HG02943 (cell line): Measurements from ENCODE around the gene COL24A1.
"Not testable (repeated sequence)": the region's sequence is repeated elsewhere in the genome, so short reads cannot be mapped to it uniquely, and the experiment has no call there.

Source experiments
- ATAC-seq: cut with Tn5 transposase; IDR thresholded peaks from one replicate; pipeline ENCODE4 v1.9.1; 2021; ENCODE audit warnings: mild to moderate bottlenecking, low read depth, moderate library complexity; ENCODE audit not compliant: unreplicated experiment

Gene COL24A1

GRCh38 chr1:86000601-86001000 lies 156.0 kb downstream of the COL24A1 start:
- ATAC-seq, result no peak

GRCh38 chr1:85998105-85998855 lies 158.3 kb downstream of the COL24A1 start:
- ATAC-seq, result no peak

GRCh38 chr1:85992791-85993190 lies 163.8 kb downstream of the COL24A1 start:
- peak; percentile 57 for ATAC-seq

GRCh38 chr1:85991261-85991660 lies 165.3 kb downstream of the COL24A1 start:
- ATAC-seq, result no peak

- ATAC-seq, result no peak
These were observed 171.9 kb downstream of the COL24A1 start for GRCh38 chr1:85984636-85985035.

DNA sequence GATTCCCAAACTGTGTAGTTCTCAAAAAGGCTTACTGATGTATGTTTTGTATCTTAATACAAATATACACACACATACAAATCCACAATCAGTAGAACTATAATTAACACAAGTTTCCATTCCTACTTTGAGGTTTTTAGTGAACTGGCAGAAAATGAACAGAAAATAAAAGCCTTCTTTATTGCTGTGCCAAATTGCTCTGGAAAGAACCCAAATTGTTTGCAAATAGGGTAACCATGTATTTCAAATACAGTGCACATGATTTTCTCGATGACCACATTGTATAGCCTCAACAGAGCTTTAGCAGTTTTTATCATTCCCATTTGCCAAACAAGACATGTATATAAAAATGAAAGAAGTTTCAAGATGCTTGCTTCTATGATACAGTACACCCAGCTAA lies 173.3 kb downstream of the COL24A1 start:
- no peak for ATAC-seq

DNA sequence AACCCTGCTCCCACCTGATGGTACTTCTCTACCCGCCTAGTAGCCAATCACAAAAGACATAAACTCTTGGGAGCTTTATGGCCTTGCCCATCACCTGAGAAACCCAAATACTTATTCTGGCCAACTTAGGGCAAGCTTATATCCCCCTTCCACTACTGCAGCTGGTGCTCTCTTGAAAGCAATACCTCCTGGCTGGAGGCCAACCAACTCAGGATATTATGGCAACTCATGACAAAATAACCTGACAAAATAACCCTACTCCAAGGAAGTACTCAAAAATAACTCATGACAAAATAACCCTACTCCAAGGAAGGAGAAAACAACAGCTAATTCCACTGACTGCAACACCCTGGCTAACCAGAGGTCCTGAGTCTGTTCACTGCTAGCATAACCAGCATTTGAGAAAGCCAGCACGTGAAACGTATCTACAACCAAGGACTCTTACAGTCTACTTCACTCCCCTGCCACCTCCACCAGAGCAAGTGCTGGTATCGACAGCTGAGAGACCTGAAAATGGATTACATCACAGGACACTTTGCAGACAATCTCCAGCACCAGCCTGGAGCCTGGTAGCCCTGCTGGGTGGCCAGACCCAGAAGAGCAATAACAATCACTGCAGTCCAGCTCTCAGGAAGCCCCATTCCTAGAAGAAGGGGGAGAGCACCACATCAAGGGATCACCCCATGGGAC lies 179.9 kb downstream of the COL24A1 start:
- no peak for ATAC-seq

DNA sequence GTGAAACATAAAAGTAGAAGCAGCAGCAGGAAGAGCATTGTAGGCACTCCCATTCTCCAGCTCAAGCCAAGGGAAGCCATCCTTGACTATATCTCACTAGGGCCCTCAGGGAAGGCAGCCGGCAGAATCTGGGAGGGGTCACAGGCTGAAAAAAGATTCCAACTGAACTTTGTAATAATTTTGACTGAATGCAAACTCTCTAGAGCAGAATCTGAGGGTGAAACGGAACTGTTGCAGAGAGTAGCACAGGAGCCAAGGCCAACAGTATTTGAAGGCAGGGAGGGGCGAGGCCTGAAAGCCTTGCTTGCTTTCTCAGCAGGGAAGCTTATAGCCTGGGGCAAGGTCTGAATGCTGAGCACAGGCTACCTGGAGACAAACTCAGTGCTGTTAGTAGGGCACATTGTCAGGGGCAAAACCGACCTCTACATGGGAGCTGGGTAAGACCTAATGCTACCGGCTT lies 180.6 kb downstream of the COL24A1 start:
- ATAC-seq, result no peak

GRCh38 chr1:85962457-85962856 lies 194.1 kb downstream of the COL24A1 start:
- no peak for ATAC-seq

DNA sequence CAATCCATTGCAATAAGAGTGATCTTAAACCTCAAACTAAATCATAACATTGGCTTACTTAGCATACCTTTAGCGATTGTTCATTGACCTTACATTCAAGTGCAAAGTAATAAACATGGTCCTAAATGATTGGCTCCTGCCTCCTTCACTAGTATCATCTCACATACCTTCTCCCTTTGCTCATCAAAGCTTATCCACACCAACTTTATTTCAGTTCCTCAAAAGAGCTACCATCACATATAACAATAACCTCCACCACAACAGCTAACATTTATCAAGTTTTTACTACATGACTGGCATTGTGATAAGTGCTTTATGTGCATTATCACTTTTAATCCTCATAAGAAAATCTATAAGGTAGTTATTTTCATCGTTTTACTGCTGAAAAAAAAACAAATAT lies 198.8 kb downstream of the COL24A1 start:
- no peak for ATAC-seq

- not testable (repeated sequence) for ATAC-seq
These were observed 201.4 kb downstream of the COL24A1 start for GRCh38 chr1:85955218-85955617.

GRCh38 chr1:85952460-85952859 lies 204.1 kb downstream of the COL24A1 start:
- no peak for ATAC-seq

- no peak for ATAC-seq
These were observed 209.4 kb downstream of the COL24A1 start for GRCh38 chr1:85947186-85947585.

DNA sequence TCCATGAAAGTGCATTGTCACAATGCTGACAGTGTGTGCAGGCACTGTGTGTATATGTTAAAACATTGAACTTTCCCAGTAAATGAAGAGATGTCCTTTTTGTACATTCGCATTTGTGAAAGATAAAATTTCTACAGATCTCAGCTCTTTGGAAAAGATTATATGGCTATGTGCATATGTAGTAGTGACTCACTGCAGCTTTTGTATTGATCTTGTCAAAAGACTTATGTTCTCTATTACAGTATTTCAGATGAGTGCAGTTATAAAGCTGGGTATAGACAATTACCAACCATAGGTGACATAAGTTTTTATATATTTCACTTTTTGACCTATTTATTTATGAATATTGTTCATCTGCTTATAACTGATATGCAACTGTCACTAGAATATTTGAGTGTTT lies 212.6 kb downstream of the COL24A1 start:
- no peak for ATAC-seq

GRCh38 chr1:85943526-85943925 lies 213.0 kb downstream of the COL24A1 start:
- no peak for ATAC-seq

DNA sequence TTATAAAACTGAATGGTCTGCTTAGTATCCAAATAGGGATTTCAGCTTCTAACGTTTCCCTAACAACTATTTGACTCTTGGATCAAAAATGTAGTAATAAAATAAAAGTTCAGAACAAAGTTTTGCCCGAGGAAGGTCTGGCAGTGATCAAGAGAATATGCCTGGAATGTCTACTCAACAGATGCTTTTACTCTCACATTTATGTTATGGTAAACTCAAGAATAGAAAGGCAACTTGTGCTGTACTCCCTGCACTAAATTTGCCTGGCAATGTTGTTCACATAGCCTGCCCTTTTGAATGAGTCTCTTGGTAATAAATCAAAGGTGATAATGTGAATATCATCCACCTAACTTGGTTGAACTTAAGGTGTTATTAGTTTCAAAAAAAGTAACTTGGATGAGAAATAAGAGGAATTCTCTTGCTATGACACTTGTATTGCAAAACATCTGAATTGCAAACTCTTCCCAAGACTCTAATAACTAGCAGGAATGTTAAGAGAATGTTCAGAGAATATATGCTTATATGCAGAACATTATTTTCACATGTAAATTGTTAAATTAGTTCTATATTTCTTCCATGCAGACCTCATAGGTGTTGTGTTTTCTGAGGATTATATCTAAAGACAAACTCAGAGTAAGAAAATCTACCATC lies 215.8 kb downstream of the COL24A1 start:
- no peak for ATAC-seq

DNA sequence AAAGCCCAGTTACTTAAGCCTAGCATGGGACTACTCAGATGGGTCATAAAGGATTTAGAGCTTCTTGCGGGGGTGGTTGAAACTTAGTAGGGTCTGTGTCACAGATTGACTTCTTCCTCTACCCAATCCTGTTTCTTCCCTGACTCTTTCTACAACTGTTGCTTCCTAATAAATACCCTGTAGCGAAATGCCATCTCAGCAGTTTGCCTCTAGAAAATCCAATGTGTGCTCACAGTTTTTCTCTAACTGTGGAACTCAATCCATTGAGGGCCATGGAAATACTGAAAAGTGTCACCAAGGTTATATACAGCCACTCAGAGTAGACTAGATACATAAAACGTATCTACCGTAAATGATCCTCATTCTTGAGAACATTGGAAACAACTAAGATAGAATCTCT lies 217.7 kb downstream of the COL24A1 start:
- no peak for ATAC-seq

DNA sequence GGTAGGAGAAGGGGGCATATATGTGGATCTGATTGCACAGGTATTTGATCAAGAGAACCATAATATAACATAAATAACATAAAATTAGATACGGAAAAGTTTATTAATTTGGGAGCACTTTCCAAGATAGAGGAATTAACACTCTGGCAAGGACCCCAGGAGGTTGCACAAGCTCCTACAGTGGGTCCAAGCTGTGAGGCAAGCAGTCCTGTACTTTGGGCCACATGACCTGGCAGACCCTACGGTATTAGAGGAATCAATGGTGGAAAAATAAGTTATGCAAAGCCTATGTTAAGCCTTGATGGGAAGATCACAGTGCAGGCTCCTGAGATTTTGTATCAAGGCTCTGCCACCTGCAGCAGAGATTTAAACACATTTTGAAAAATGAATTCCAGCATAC lies 220.1 kb downstream of the COL24A1 start:
- ATAC-seq, result no peak

DNA sequence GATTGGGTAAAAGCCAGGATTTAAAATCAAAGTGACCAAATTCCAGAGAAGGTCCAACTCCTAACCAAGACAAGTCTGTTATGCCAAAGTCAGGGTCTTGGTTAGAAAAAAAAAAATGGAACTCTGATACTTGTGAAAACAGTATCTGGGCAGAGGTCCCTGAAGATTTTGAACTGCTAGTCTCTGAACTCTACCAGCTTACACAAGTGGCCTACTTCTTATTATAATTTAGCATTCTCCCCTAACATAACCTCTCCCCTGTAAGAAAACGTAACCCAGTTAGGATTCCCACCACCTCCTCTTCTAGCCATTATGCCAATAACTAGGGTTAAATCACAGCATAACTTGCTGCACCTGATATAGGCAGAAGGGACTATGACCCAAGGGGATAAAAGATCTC lies 220.5 kb downstream of the COL24A1 start:
- no peak for ATAC-seq

DNA sequence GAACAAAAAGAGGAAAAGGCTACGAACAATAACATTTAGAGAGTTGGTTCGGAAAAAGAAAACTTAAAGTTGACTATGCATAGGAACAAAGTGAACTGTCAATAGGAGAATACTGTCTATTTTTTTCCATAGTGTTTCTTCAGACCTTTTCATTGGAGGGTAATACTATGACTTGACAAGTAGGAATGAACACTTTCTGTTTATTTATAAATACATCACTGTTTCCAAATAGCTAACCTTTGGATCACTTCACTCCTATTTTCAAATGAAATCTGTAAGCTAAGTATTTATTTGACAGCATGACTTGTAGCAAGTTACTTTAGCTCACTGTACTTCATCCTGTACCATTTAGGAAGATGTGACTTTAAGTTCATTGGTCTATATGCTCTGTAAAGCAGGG lies 221.3 kb downstream of the COL24A1 start:
- ATAC-seq, result no peak

- no peak for ATAC-seq
These were observed 222.1 kb downstream of the COL24A1 start for GRCh38 chr1:85934516-85934915.

DNA sequence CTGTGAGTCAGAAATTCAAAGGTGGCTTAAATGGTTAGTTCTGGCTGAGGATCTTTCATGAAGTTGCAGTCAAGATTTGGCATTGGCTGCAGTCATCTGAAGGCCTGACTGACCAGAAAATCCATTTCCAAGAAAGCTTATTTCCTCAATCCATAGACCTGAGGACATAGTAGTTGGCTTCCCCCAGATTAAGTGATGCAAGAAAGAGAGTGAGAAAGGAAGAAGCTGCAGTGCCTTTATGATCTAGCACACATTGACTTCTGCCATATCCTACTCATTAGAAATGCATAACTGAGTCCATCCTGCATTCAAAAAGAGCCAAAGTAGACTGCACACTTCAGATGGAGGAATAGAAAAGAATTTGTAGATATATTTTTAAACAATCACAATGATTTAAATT lies 222.6 kb downstream of the COL24A1 start:
- ATAC-seq, result no peak
